Spinal cord (tissue), 10 donors: ENCODE results near the gene RDH8. TPM values are rescaled to one million over a fixed set of nuclear protein-coding genes. Genes with fewer than 3 reads are reported as not detected.

Experiments used
- DNase-seq, 6 donors: peaks; one replicate each; pipeline versions ENCODE4 v3.0.0 to v3.0.0-alpha.2; 2013 to 2015; ENCODE audit warnings: low spot score in 6 of 6, low read depth in 4 of 6
- H3K27ac ChIP-seq: one replicate; pipeline ENCODE4 v1.5.1; 2013; ENCODE audit warnings: low read depth, low read length, control low read depth
- H3K27me3 ChIP-seq: one replicate; pipeline ENCODE4 v1.6.1; 2013; ENCODE audit warnings: low read length; ENCODE audit not compliant: control insufficient read depth, insufficient read depth
- H3K36me3 ChIP-seq: one replicate; pipeline ENCODE4 v1.6.1; 2013; ENCODE audit warnings: low read length; ENCODE audit not compliant: control insufficient read depth, insufficient read depth
- H3K4me1 ChIP-seq: one replicate; pipeline ENCODE4 v1.6.1; 2013; ENCODE audit warnings: low read length; ENCODE audit not compliant: control insufficient read depth, insufficient read depth
- H3K4me3 ChIP-seq: one replicate; pipeline ENCODE4 v1.5.1; 2013; ENCODE audit warnings: low read depth, low read length, control low read depth
- H3K9me3 ChIP-seq: one replicate; pipeline ENCODE4 v1.6.1; 2013; ENCODE audit warnings: low read length; ENCODE audit not compliant: control insufficient read depth, insufficient read depth
- WGBS: methylation state at CpG from one replicate; pipeline ENCODE4 v1.1.5; 2013; ENCODE audit warnings: missing lambda C conversion rate; ENCODE audit not compliant: insufficient coverage; 5-methylcytosine and 5-hydroxymethylcytosine counted together
- polyA plus RNA-seq, 2 donors: library from polyadenylated mRNA; unstranded; fragments of 120-200 nt; gene quantifications; one replicate each; pipeline ENCODE4 v1.2.1, GENCODE V29; 2013; ENCODE audit not compliant: insufficient read length in 2 of 2
- total RNA-seq, 2 donors: library from RNA; depleted of rRNA in 1 of 2; stranded (reverse); fragments of 120-200 nt in 1 of 2; fragments of >200 nt in 1 of 2; gene quantifications; one replicate each; pipeline versions ENCODE4 v1.2.3 to v1.2.4, GENCODE V29; 2013 to 2014
- donor health status: healthy.

RDH8 gene
- total and polyA plus RNA-seq, 4 donors, result not detected

DNA sequence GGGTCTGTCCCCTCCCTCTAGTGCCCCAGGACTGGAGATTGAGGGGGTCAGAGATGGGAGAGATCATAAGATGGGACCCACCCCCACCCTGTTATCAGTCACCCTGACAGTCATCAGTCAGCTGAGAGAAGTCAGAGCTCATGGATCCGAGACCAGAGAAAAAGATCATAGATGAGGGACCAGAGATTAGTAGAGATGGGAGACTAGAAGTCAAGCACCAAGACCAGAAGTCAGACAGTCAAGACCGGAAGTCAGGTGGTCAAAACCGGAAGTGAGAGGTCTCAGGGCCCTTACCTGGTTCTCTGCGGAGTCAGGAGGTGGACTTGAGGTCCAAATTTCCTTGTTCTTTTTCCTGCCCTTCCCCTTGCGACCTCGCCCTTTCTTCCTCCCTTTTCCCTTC lies 10.0 kb upstream of the RDH8 start:
- DNase-seq, result no peak
- Histone ChIP-seq H3K9me3 (no peaks in the 10 kb centered on the region), H3K27ac (no peak overlapping the region), H3K27me3 (no peaks in the 10 kb centered on the region), H3K4me1 (peaks cover 26% of the 10 kb centered on the region), H3K36me3 (no peaks in the 10 kb centered on the region), H3K4me3 (no peak overlapping the region)
- 65% methylated on average over 3 of the region's 6 CpGs for WGBS

DNA sequence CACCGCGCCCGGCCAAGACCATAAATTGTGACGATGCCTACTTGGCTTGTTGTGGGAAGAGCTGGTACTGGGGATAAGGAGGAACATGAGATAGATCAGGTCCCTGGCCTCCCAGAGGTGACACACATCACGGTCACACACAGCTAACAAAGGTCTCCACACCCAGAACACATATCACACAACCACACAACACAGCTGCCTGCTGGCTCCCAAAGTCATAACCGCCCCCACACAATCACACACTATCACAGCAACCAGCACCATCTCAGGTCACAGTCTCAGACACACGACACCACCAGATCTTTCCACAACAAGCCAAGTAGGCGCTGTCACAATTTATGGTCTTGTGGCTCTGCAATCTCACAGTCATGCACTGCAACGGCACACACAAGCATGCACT lies 8.7 kb upstream of the RDH8 start:
- 73% methylated on average over 5 of the region's 9 CpGs for WGBS
- H3K36me3 ChIP-seq, result no peaks in the 10 kb centered on the region
- peaks cover 12% of the 10 kb centered on the region for H3K27me3 ChIP-seq
- peaks cover 40% of the 10 kb centered on the region for H3K4me1 ChIP-seq
- no peak overlapping the region for H3K4me3 ChIP-seq
- no peak overlapping the region for H3K27ac ChIP-seq
- DNase-seq, result no peak
- H3K9me3 ChIP-seq, result no peaks in the 10 kb centered on the region

DNA sequence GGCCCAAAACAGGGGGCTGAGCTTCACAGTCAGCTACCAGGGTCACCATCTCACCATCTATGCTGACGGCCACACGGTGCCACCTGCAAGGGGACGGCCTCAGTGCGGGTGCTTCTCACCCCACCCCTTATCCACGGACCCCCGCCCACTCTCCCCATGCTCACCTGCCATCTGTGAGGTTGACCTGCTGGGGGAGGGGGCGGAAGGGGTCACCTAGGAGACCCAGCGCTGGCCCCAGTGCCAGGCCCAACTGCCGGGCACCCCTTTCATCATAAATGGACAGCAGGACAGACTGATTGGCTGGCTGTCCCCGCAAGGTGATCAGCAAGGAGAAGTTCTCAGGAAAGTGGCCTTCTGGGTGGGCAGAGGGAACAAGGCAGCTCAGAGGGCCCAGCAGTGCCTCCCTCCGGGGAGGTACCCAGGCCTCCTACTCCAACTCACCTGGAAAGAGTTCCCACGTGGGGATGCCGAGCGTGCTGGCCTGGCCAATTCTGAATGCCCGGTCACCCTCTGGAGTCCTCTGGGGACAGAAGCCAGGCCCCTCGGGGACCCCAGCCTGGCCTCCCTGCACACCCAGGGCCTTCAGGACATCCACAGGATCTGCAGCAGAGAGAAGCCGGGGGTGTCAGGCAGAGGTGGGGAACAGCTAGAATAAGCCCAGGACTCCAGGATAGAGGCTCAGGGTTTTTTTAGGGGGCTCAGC lies 7.5 kb upstream of the RDH8 start:
- peaks cover 44% of the 10 kb centered on the region for H3K4me1 ChIP-seq
- peaks cover 23% of the 10 kb centered on the region for H3K27me3 ChIP-seq
- no peak for DNase-seq
- WGBS, result 68% methylated on average over 10 of the region's 17 CpGs
- H3K9me3 ChIP-seq, result no peaks in the 10 kb centered on the region
- no peaks in the 10 kb centered on the region for H3K36me3 ChIP-seq
- H3K4me3 ChIP-seq, result no peak overlapping the region
- H3K27ac ChIP-seq, result no peak overlapping the region

DNA sequence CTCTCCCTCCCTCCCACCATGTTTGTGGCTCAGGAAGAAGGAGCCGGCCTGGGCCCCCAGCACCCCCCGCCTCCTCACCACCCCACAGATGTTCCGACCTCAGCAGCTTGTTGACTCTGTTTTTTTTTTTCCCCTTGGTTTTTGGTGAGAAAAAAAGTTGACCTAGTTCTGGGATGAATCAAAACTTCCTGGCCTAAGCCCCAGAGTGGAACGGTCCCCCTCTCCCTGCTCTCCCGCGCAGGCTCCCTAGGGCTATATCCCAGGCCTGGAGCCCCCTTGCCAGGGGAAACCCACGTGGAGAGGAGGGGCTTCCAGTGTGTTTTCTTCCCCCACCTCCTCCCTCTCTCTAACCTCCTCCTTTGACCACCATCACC lies 7.0 kb upstream of the RDH8 start:
- Histone ChIP-seq H3K4me3 (no peak overlapping the region), H3K9me3 (no peaks in the 10 kb centered on the region), H3K27ac (peak overlapping the region; percentile 68), H3K27me3 (peaks cover 29% of the 10 kb centered on the region), H3K4me1 (peaks cover 49% of the 10 kb centered on the region), H3K36me3 (no peaks in the 10 kb centered on the region)
- no peak for DNase-seq
- WGBS, result no CpG with 5 or more reads among the region's 7 CpGs

DNA sequence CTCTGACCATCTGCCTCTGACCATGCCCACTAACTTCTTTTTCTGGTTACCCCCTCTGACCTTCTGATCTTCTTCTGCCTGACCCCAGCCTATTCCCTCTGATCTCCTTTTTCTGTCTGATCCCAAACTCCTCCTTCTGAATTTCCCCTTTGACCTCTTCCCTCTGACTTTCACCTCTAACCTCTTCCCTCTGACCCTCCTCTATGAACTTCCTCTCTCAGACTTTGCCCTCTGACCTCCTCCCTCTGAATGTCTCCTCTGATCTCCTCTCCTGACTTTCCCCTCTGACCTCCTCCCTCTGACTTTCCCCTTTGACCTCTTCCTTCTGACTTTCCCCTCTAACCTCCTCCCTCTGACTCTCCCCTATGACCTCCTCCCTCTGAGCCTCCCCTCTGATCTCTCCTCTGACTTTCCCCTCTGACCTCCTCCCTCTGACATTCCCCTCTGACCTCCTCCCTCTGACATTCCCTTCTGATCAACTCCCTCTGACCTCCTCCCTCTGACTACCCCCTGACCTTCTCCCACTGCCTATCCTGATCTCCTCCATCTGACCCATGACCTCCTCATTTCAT lies 6.4 kb upstream of the RDH8 start:
- Histone ChIP-seq H3K27ac (peak overlapping the region; percentile 68), H3K36me3 (no peaks in the 10 kb centered on the region), H3K9me3 (no peaks in the 10 kb centered on the region), H3K4me3 (no peak overlapping the region), H3K4me1 (peaks cover 54% of the 10 kb centered on the region), H3K27me3 (peaks cover 34% of the 10 kb centered on the region)
- no peak for DNase-seq

DNA sequence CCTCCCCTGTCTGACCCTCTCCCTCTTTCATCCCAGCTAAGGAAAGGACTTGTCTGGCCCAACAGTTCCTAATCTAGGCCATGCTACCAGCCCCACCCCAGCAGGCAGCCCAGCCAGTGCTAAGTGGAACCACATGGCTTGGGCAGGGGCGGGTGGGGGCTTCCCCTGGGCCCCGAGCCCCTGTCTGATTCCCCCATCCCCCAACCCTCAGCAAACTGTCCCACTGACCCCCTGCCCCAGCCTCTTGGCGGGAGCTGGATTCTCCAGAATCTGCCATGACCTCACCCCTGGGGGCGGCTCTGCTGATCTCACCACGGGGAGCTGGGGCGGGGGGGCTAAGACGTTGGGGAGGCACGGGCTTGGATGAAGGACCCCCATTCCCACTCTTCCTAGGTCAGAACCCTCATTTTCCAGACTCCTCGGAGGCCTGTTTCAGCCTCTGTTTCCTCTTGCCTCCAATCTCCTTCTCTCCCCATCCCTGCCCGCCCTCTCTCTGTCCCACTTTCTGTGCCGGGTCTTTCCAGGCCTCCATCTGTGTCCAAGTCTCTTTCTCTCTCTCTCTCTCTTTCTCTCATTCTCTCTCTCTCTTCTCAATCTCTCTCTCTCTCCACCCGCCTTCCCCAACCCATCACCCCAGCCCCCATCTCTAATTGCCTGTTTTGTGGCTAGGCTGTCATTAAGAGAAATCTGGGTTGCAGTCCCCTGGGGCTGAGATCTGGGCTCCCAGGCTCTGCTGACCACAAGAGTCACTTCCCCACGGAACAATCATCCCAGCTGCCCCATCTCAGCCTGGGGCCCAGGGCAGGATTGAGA lies 5.7 kb upstream of the RDH8 start:
- WGBS, result 37% methylated on average over 11 of the region's 13 CpGs
- H3K4me3 ChIP-seq, result no peak overlapping the region
- peaks cover 60% of the 10 kb centered on the region for H3K4me1 ChIP-seq
- H3K36me3 ChIP-seq, result no peaks in the 10 kb centered on the region
- H3K27me3 ChIP-seq, result peaks cover 40% of the 10 kb centered on the region
- peak in 1 of 6 donors; percentile 17 for DNase-seq
- H3K9me3 ChIP-seq, result no peaks in the 10 kb centered on the region
- peak overlapping the region; percentile 68 for H3K27ac ChIP-seq

DNA sequence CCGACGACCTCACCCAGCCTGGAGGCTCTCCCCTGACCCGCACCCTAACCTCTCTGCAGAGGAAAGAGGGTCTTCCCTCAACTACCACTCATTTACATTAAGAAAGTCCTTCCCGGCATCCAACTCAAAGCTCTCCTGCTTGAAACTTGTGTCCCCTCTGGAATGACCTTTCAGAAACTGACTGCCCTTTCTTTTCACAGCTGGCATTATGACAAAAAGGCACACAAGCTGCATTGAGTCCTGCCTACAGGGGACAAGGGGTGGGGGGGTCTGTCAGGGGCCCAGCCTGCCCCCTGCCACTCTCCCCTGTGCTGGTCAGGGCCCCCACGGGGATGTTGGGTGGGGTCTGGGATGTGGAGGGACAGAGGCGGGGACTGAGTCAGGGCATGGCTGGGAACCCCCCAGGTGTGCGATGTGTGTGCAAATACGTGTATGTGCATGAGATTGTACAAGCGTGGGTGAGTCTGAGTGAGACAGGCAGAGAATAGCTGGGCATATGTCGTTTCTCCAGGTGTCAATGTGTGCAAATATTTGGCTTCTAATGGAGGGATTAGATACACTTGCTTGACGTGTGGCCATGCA lies 5.0 kb upstream of the RDH8 start:
- Histone ChIP-seq H3K36me3 (no peaks in the 10 kb centered on the region), H3K9me3 (no peaks in the 10 kb centered on the region), H3K27me3 (peaks cover 45% of the 10 kb centered on the region), H3K4me3 (no peak overlapping the region), H3K4me1 (peaks cover 61% of the 10 kb centered on the region), H3K27ac (peak overlapping the region; percentile 68)
- DNase-seq, result peak in 1 of 6 donors; percentile 44
- 49% methylated on average over 10 of the region's 11 CpGs for WGBS

DNA sequence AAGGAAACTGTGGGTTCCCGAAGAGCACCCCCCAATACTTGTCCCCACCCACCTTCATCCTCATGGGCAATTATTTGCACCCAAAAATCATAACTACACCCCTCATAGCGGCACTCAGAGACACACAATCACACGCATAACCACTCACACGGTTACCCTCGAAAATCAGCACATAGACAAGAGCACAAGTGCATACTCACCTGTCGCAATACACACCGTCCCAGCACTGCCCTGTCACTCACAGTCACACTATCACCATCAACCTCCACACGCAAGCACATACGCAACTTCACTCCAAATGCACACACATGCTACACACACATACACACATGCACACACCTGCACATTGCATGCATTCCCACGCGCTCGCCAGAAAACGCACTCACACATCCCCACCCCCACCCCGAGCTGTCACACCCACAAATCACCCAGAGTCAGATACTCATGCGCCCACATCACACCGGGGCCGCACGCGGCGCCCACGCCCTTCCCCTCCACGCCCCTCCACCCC lies 3.5 kb upstream of the RDH8 start:
- Histone ChIP-seq H3K27me3 (peaks cover 52% of the 10 kb centered on the region), H3K9me3 (no peaks in the 10 kb centered on the region), H3K36me3 (no peaks in the 10 kb centered on the region), H3K27ac (no peak overlapping the region), H3K4me3 (peak overlapping the region; percentile 42), H3K4me1 (peaks cover 66% of the 10 kb centered on the region)
- DNase-seq, result no peak
- WGBS, result 9% methylated on average over 22 of the region's 22 CpGs

DNA sequence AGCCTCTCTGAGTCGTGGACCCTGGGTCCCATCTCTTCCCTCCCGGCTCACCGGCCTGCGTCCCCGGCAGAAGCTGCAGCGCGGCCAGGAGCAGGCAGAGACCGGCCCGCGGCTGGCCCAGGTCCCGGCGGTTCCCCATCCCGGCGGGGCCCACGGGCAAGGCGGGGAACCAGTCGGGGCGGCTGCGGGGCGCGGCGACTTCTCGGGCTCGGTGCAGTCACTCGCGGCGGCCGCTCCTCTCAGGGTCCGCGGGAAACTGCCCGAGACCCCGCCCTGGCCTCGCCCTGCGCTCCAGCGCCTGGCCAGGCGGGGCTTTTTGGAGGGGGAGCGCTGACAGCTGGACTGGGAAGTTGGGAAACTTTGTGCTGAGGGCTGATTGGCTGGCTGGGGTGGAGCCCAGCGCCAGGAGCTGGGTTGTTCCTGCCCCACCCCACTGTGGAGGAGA lies 3.0 kb upstream of the RDH8 start, which contains the start of gene COL5A3:
TSS of gene COL5A3 (minus strand) at position 258 of the 445 bp plus-strand sequence. CDS start at position 139, 119 bp downstream.
- WGBS, result 0% methylated on average over 34 of the region's 38 CpGs
- H3K36me3 ChIP-seq, result no peaks in the 10 kb centered on the region
- H3K27me3 ChIP-seq, result peaks cover 53% of the 10 kb centered on the region
- peak within 1 kb of the TSS; percentile 68 for H3K27ac ChIP-seq
- H3K4me1 ChIP-seq, result peaks cover 66% of the 10 kb centered on the region
- peak within 1 kb of the TSS; percentile 42 for H3K4me3 ChIP-seq
- no peaks in the 10 kb centered on the region for H3K9me3 ChIP-seq
- DNase-seq, result peak in 1 of 6 donors; percentile 48
